CD14-positive monocyte (primary cell): ENCODE measurements around the gene VDAC2. TPM values are rescaled to one million over a fixed set of nuclear protein-coding genes. Genes with fewer than 3 reads are reported as not detected.

Experiments
- DNase-seq, 3 donors: peaks; one replicate each; pipeline ENCODE4 v3.0.0-alpha.2; 2011 to 2022
- H2AFZ ChIP-seq: 2 replicates; pipeline ENCODE4 v1.6.0; 2012; ENCODE audit warnings: mild to moderate bottlenecking, low read depth, low read length, inconsistent platforms; ENCODE audit not compliant: insufficient read depth, poor library complexity, severe bottlenecking
- H3K27ac ChIP-seq, 2 donors: 1 replicate in 1 of 2; 2 replicates in 1 of 2; pipeline ENCODE4 v1.5.1; 2012 to 2013; ENCODE audit warnings: low read length in 2 of 2, control low read depth in 1 of 2, inconsistent platforms in 1 of 2, low read depth in 1 of 2, mild to moderate bottlenecking in 1 of 2
- H3K27me3 ChIP-seq, 2 donors: one replicate each; pipeline versions ENCODE4 v1.6.0 to v1.6.1; 2011 to 2013; ENCODE audit warnings: low read length in 2 of 2; ENCODE audit not compliant: control insufficient read depth in 2 of 2, insufficient read depth in 2 of 2
- H3K36me3 ChIP-seq, 2 donors: replicated peaks in 1 of 2; 1 replicate in 1 of 2; 2 replicates in 1 of 2; pipeline versions ENCODE4 v1.5.1 to v1.6.1; 2012 to 2013; ENCODE audit warnings: low read length in 2 of 2, control low read depth in 1 of 2, inconsistent platforms in 1 of 2, mild to moderate bottlenecking in 1 of 2; ENCODE audit not compliant: insufficient read depth in 2 of 2, control insufficient read depth in 1 of 2
- H3K4me1 ChIP-seq, 2 donors: 1 replicate in 1 of 2; 2 replicates in 1 of 2; pipeline versions ENCODE4 v1.5.1 to v1.6.1; 2012 to 2013; ENCODE audit warnings: low read length in 2 of 2, control low read depth in 1 of 2, inconsistent platforms in 1 of 2, mild to moderate bottlenecking in 1 of 2, moderate library complexity in 1 of 2; ENCODE audit not compliant: insufficient read depth in 2 of 2, control insufficient read depth in 1 of 2
- H3K4me2 ChIP-seq: replicated peaks from 2 replicates; pipeline ENCODE3; 2012; ENCODE audit warnings: low read length, moderate library complexity, mild to moderate bottlenecking; ENCODE audit not compliant: poor library complexity, severe bottlenecking; ENCODE audit errors: extremely low read depth
- H3K4me3 ChIP-seq, 3 experiments: fragments of 200-600 bp in 1 of 3; sonication (generic) in 1 of 3; replicated peaks in 1 of 3; 1 replicate in 2 of 3; 2 replicates in 1 of 3; pipeline ENCODE4 v1.5.1; 2011 to 2013; ENCODE audit warnings: low read length in 3 of 3, mild to moderate bottlenecking in 3 of 3, control low read depth in 2 of 3, low read depth in 2 of 3, inconsistent platforms in 1 of 3, moderate library complexity in 1 of 3
- H3K79me2 ChIP-seq: 2 replicates; pipeline ENCODE4 v1.6.0; 2012; ENCODE audit warnings: mild to moderate bottlenecking, control low read depth, inconsistent platforms, low read length, moderate library complexity; ENCODE audit not compliant: insufficient read depth
- H3K9ac ChIP-seq: 2 replicates; pipeline ENCODE4 v1.6.0; 2017; ENCODE audit warnings: low read length, mild to moderate bottlenecking; ENCODE audit not compliant: insufficient read depth, poor library complexity, severe bottlenecking
- H3K9me3 ChIP-seq, 2 donors: replicated peaks in 1 of 2; 1 replicate in 1 of 2; 2 replicates in 1 of 2; pipeline versions ENCODE4 v1.5.1 to v1.6.1; 2012 to 2013; ENCODE audit warnings: low read length in 2 of 2, control low read depth in 1 of 2; ENCODE audit not compliant: control insufficient read depth in 1 of 2, insufficient read depth in 1 of 2
- H4K20me1 ChIP-seq: 2 replicates; pipeline ENCODE4 v1.6.0; 2012; ENCODE audit warnings: mild to moderate bottlenecking, low read length, control low read depth, moderate library complexity; ENCODE audit not compliant: insufficient read depth
- H3K27ac Mint-ChIP-seq, 7 donors: one replicate each; pipeline ENCODE4 v1.8.0; 2020; ENCODE audit warnings: mild to moderate bottlenecking in 7 of 7, mixed read lengths in 7 of 7, moderate library complexity in 6 of 7, inconsistent platforms in 2 of 7
- H3K27me3 Mint-ChIP-seq, 3 donors: one replicate each; pipeline ENCODE4 v1.8.0; 2021 to 2022; ENCODE audit warnings: low read depth in 3 of 3, mild to moderate bottlenecking in 3 of 3, mixed read lengths in 3 of 3, moderate library complexity in 3 of 3, inconsistent platforms in 1 of 3
- H3K36me3 Mint-ChIP-seq, 2 donors: one replicate each; pipeline ENCODE4 v1.8.0; 2020; ENCODE audit warnings: mixed read lengths in 2 of 2, inconsistent platforms in 1 of 2, mild to moderate bottlenecking in 1 of 2
- H3K4me1 Mint-ChIP-seq: one replicate; pipeline ENCODE4 v1.8.0; 2020; ENCODE audit warnings: mild to moderate bottlenecking, mixed read lengths
- H3K4me3 Mint-ChIP-seq, 2 donors: one replicate each; pipeline ENCODE4 v1.8.0; 2020; ENCODE audit warnings: mild to moderate bottlenecking in 2 of 2, mixed read lengths in 2 of 2, moderate library complexity in 1 of 2
- H3K9me3 Mint-ChIP-seq, 7 donors: one replicate each; pipeline ENCODE4 v1.8.0; 2020 to 2022; ENCODE audit warnings: mixed read lengths in 7 of 7, mild to moderate bottlenecking in 6 of 7, moderate library complexity in 6 of 7, inconsistent platforms in 2 of 7
- WGBS: methylation state at CpG from one replicate; pipeline ENCODE4 v1.1.5; 2013; ENCODE audit warnings: missing lambda C conversion rate; ENCODE audit not compliant: insufficient coverage; 5-methylcytosine and 5-hydroxymethylcytosine counted together
- intact Hi-C, 2 donors: fragments of 100-400 bp; cut with micrococcal nuclease; formaldehyde crosslinking; loops; one replicate each; pipeline versions ENCODE4 v1.15.0 to v1.15.1; 2023
- polyA plus RNA-seq, 3 donors: library from polyadenylated mRNA; depleted of rRNA in 1 of 3; unstranded in 2 of 3; stranded (reverse) in 1 of 3; fragments of 300-500 nt in 2 of 3; fragments of >200 nt in 1 of 3; fragmentation: Illumina TruSeq in 2 of 3; gene quantifications; 1 replicate in 2 of 3; 2 replicates in 1 of 3; pipeline ENCODE4 v1.2.3, GENCODE V29; 2012 to 2021
- TF ChIP-seq, protein P1 (sequence below): fragments of 200-600 bp; IDR thresholded peaks from one replicate; pipeline ENCODE4 v1.8.0; 2022; ENCODE audit warnings: antibody characterized with exemption, mild to moderate bottlenecking

VDAC2 gene
- polyA plus RNA-seq, 3 donors, result 71.2 to 154 (median 139) TPM

DNA sequence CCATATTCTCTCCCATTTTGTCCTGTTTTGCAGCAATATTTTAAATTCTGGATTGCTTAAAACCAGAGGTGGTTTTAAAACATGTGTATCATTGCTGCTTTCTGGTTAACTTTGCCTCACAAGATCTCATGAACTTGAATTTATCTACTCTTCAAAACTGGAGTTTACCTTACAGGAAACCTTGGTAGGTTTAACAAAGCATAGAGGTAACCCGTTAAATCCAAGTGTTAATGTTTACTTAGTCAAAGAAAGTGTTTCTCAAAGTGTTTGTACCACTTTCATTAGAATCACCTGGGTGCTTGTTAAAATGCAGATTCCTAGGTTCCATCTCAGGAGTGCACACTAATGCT, 44.0 kb upstream of the VDAC2 start:
- Histone ChIP-seq H3K36me3 (peaks cover 32 to 59% of the 10 kb centered on the region in 2 donors), H4K20me1 (peaks cover 88% of the 10 kb centered on the region), H2AFZ (no peak overlapping the region), H3K9ac (no peak overlapping the region), H3K79me2 (peaks cover 14% of the 10 kb centered on the region), H3K4me3 (no peak overlapping the region), H3K27me3 (no peaks in the 10 kb centered on the region), H3K4me2 (no peak overlapping the region), H3K27ac (peak overlapping the region in 1 of 2 donors; percentile 34), H3K9me3 (no peaks in the 10 kb centered on the region), H3K4me1 (peaks cover 10 to 16% of the 10 kb centered on the region in 2 donors)
- Mint-ChIP-seq H3K4me3 (no peak overlapping the region), H3K27ac (peak overlapping the region in 1 of 7 donors; percentile 70), H3K27me3 (peaks cover 0 to 4% (median 0%) of the 10 kb centered on the region in 3 donors), H3K4me1 (peaks cover 14% of the 10 kb centered on the region), H3K36me3 (peaks cover 49 to 75% of the 10 kb centered on the region in 2 donors), H3K9me3 (no peaks in the 10 kb centered on the region)
- intact Hi-C loops, result no loop called here
- no peak for DNase-seq
- no CpG with 5 or more reads among the region's 1 CpG for WGBS
- TF ChIP-seq, protein P1, sequence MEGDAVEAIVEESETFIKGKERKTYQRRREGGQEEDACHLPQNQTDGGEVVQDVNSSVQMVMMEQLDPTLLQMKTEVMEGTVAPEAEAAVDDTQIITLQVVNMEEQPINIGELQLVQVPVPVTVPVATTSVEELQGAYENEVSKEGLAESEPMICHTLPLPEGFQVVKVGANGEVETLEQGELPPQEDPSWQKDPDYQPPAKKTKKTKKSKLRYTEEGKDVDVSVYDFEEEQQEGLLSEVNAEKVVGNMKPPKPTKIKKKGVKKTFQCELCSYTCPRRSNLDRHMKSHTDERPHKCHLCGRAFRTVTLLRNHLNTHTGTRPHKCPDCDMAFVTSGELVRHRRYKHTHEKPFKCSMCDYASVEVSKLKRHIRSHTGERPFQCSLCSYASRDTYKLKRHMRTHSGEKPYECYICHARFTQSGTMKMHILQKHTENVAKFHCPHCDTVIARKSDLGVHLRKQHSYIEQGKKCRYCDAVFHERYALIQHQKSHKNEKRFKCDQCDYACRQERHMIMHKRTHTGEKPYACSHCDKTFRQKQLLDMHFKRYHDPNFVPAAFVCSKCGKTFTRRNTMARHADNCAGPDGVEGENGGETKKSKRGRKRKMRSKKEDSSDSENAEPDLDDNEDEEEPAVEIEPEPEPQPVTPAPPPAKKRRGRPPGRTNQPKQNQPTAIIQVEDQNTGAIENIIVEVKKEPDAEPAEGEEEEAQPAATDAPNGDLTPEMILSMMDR, result no peak

DNA sequence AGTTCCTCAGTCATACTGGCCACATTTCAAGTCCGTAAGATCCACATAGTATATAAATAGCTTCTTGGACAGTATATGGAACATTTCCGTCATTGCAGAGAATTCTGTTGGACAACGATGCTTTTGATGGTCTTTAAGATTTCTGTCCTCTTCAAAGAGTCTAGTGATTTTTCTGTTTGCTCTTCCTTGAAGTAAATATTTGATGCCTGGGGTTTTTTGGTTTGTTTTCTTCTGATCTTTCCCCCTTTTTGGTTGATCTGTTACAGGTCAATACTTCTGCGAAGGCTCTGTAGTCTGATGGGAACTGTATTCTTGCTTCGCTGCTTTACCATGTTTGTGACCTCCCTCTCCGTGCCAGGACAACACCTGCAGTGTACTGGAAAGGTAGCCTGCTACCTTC, 42.3 kb upstream of the VDAC2 start:
- peak overlapping the region in 1 of 7 donors; percentile 5 for H3K27ac Mint-ChIP-seq

More for the DNA sequence above, 42.3 kb upstream of the VDAC2 start:
- Histone ChIP-seq H3K27ac (no peak overlapping the region), H3K36me3 (peaks cover 37 to 75% of the 10 kb centered on the region in 2 donors), H4K20me1 (peaks cover 82% of the 10 kb centered on the region), H3K79me2 (peaks cover 14% of the 10 kb centered on the region), H2AFZ (no peak overlapping the region), H3K27me3 (no peaks in the 10 kb centered on the region), H3K9ac (no peak overlapping the region), H3K4me2 (no peak overlapping the region), H3K9me3 (no peaks in the 10 kb centered on the region), H3K4me1 (peaks cover 10 to 16% of the 10 kb centered on the region in 2 donors), H3K4me3 (no peak overlapping the region)
- 100% methylated on average over 2 of the region's 6 CpGs for WGBS
- Mint-ChIP-seq H3K4me3 (no peak overlapping the region), H3K4me1 (peaks cover 14% of the 10 kb centered on the region), H3K9me3 (no peaks in the 10 kb centered on the region), H3K36me3 (peaks cover 52 to 72% of the 10 kb centered on the region in 2 donors), H3K27me3 (peaks cover 0 to 3% (median 0%) of the 10 kb centered on the region in 3 donors)
- no peak for DNase-seq
- intact Hi-C loops, result no loop called here
- TF ChIP-seq, protein P1, result no peak
